Activated T-helper 1 cell treated with Interleukin-2 at 50 U/mL for 16 hours (primary cell): ENCODE data around the gene MBD3.

ENCODE experiments used
- DNase-seq: peaks from one replicate; pipeline ENCODE4 v3.0.0-alpha.2; 2020; ENCODE audit warnings: low read depth

MBD3 gene

DNA sequence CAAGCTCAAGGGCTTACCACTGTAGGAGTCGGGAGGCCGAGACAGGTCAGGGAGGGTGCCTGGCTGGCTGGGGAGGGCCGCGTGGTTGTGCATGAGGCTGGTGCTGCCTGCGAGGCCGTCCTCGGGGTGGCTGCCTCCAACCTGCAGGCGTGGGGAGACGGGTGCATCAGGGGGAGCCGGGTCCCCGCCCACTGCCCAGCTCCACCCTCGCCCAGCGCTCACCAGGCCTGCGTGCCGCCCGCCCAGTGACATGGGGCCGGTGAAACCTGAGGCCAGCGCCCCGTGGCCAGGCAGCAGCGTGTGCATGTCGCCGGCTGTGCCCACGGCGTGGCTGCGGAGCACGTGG is 26.4 kb upstream of the MBD3 start:
- no peak for DNase-seq

DNA sequence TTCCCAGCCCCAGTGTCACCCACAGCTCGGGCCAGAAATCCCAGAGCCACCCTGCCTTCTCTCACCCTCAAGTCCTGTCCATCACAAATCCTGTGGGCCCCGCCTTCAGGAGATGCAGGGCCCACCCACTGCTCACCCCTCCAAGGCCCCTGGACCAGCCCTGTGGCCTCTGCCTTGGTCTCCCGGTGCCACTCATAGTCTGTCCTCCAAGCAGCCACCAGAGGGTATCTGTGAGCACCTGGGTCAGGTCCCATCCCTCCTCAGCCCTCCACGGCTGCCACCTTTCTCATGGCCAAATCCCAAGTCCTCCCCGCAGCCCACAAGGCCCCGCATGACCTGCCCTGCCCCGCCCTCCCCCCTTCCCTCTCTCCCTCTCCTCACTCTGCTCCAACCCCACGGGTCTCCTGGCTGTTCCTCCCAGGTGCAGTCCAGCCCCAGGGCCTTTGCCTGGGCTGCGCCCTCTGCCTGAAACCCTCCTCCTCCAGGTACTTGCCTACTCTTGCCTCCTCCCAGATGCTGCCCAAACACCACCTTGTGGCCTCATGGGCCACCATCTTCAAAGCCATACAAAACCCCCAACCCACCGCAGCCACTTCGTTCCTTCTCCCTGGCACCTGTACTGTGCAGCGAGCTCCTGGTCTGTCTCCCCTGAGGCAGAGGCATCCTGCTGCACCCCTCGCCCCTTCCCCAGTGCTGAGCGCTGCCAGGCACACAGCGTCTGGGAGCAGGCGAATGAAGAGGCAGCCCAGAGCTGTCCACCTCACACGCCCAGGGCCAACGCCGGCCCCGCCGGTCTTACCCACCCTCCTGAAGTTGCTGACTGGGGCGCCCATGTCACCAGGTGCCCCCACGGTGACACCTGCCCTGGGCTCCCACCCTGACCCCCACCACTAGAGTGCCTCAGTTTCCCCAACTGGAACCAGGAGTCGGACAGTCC is 25.8 kb upstream of the MBD3 start:
- no peak for DNase-seq

- DNase-seq = no peak
Observed at GRCh38 chr19:1616875-1617274, 24.2 kb upstream of the MBD3 start.

- DNase-seq = no peak
Observed at GRCh38 chr19:1616396-1616795, 23.7 kb upstream of the MBD3 start.

GRCh38 chr19:1615156-1615765 is 22.6 kb upstream of the MBD3 start:
- DNase-seq = no peak

DNA sequence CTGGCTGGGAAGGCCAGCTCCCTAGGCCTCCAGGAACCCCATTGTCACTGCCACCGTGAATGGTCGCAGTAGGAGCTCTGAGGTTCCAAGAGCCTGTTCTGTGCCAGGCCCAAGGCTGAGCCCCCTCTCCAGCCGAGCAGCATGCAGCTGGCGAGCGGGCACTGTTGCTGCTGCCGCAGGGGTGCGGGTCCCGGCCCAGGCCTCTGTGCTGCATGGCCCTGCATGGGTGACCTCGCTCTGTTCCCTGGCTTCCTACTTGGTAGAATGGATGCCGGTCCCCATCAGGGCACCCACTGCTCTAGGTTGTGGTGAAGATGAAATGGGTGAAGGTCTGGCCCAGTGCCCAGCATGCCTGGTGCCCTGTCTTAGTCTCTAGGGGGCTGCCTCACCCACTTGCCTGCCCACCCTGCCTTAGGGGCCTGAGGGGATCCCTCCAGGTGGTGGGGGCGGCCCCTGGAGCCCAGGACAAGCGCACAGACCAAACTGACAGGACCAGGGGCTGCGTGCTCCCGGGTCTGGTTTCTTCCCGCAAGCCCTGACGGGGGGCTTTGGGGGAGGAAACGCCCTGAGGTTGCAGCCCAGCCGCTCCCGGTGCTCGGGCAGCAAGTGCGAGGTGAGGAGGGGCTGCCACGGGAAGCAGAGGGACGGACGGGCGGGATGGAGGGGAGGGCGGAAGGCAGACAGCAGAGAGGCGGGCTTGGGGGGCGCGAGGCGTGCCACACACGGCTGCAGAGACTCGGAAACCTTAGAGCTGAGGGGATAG is 21.3 kb upstream of the MBD3 start:
- no peak for DNase-seq

- no peak for DNase-seq
Observed at GRCh38 chr19:1613146-1613545, 20.5 kb upstream of the MBD3 start.

GRCh38 chr19:1612114-1613086 is 19.7 kb upstream of the MBD3 start:
- no peak for DNase-seq

DNA sequence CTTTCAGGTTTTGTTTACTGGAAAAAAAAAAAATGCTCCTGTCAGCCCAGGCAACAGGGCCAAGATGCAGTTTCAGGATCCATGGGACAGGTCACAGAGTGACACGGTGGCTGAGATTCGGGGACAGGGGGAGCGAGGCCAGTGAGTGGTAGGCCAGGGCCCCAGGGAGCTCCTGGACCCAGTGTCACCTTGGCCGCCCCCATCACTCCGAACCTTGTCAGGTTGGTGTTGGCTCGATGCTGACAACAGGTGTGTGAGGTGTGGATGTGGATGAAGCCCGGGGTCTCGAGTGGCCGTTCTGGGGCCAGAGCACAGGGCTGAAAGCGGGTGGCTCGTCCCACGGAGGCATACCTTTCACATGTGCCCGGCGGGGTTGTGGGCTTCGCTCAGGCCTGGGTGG is 18.7 kb upstream of the MBD3 start:
- no peak for DNase-seq

DNA sequence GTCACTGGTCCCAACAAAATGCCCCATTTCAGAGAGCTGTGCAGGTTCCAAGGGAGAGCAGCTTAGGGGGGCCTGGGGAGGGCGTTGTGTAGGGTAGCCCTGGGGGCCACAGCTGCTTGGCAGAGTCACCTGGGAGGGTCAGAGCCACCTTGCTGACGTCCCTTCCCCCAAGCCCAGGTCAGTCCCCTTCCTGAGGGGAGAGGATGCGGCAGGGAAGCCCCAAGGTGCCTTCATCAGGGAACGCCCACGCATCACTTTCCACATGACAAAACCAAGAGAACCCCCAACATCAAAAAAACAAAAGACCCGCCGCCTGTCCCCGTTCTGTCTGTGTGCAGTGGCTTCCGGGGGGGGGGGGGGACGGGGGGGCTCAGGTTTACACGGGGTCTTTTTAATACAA is 17.9 kb upstream of the MBD3 start:
- DNase-seq = no peak

- DNase-seq = no peak
Observed at GRCh38 chr19:1609680-1610474, 17.2 kb upstream of the MBD3 start.

DNA sequence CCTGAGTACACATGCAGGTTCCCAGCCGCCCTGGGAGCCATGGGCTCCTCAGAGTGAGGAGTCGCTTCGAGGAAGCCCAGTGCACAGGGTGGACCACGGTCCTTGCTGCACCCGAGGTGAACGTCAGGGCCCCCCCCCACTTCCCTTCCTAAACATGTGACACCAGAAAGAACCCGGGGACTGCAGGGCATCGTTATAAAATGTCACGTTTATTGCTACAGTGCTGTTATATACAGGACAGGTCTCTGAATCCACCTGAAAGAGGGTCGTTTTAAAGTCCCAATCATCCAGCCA is 16.4 kb upstream of the MBD3 start:
- no peak for DNase-seq

GRCh38 chr19:1608359-1609102 is 15.9 kb upstream of the MBD3 start:
- DNase-seq = peak; percentile 25

DNA sequence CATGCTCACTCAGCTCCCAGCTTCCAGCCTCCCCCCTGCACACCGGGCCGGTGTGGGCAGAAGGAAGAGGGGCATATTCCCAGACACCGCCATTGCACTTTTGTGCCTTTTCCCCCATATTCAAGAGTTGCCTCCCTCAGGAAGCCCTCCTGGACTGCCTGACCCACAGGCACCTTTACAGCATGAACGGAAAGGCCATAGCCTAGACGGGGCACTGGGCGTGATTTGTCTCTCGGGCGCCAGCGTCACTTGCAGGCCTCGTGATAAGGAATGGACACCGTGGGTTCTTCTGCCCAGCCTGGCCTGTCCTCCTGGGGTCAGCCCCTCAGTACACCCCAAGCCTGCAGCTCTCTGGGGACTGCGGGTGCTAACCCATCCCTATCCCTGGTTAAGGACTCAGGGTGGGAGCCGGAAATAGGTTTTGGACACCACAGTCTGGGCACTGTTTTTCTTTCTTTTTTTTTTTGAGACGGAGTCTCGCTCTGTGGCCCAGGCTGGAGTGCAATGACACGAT is 13.5 kb upstream of the MBD3 start:
- no peak for DNase-seq

DNA sequence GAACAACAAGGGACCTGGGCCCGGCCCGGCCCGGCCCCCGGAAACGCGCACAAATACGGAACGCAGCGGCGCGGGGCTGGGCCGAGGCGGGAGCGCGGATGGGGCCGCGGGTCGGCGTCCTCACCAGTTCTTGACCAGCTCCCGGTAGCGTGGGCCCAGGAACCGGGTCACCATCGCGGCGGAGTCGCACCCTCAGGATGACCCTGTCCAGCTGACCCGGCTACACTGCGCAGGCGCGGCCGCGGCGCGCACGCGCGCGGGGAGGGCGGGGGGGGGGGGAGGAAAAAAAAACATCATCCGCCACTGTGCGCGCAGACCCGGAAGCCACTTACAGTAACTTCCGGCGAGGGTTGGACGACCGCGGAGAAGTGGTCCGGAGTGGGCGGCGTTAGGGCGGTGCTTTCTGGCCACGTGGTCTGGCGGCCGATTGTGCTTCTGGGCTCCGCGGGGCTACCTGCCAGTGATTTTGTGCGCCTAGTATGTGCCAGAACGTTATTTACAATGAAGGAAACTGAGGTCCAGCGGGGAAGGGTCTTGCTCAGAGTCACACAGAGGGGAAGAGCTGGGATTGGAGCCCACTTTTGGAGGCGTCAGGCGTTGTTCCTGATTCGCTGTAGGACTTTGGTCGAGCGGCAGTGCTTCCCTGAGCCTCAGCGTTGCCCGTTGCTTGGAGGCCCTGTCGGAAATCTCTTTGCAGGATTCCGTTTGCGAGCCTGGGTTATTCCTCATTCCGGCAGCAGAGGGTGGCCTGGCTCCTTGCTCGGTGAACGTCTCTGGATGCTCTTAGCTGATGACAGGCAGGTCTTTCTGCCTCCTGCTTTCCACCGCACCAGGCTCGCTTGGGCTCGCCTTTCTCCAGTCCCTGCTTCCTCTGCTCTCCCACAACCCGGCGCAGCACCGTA is 12.8 kb upstream of the MBD3 start, which contains the start of gene UQCR11:
TSS of gene UQCR11 (minus strand) at position 227 of the 902 bp plus-strand sequence. CDS start at position 174, 53 bp downstream.
- peak; percentile 83 for DNase-seq

DNA sequence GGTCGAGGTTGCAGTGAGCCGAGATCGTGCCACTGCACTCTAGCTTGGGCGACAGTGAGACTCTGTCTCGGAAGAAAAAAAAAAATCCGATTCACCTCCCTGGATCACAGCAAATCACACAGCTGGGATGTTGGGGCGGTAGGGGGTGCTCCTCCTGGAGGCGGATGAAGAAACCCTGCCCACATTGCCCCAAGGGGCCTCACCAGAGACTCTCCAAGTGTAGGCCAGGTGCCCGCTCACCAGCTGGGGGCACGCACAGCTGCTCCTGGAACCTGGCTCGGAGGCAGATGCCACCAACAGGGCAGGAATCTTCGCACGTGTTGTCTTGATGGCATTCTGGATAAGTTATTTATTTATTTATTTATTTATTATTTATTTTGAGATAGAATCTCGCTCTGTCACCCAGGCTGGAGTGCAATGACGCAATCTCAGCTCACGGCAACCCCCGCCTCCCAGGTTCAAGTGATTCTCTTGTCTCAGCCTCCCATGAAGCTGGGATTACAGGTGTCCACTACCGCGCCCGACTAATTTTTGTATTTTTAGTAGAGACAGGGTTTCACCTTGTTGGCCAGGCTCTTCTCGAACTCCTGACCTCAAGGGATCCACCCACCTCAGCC is 9.5 kb upstream of the MBD3 start:
- no peak for DNase-seq

DNA sequence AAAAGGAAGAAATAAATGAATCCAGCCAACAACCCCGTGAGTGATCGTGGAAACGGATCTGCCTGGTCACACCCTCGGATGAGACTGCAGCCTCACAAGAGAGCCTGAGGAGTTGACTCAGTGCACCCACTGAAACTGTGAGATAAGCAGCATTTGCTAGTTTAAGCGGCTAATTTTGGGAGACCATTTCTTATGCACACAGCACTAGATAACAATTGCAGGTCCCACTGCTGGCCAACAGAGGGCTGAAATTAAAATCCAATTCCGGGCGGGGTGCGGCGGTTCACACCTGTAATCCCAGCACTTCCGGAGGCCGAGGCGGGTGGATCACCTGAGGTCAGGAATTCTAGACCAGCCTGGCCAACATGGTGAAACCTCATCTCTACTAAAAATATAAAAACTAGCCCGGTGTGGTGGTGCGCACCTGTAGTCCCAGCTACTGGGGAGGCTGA is 9.0 kb upstream of the MBD3 start:
- no peak for DNase-seq

GRCh38 chr19:1599460-1599846 is 6.8 kb upstream of the MBD3 start:
- DNase-seq = no peak
